ENCODE measurements around the gene P2RY8. TPM values are rescaled to one million over a fixed set of nuclear protein-coding genes. Genes with fewer than 3 reads are reported as not detected.

P2RY8 gene
- total RNA-seq, 2 experiments from 2014 or later, result 82.4 to 109 TPM

GRCh38 chrX:1466971-1467561 lies 69.9 kb downstream of the P2RY8 start:
- Mint-ChIP-seq H3K27ac (peak overlapping the region; percentile 94), H3K4me3 (peak overlapping the region; percentile 75), H3K36me3 (peaks cover 62% of the 10 kb centered on the region), H3K9me3 (ENCODE audit: low read depth) (peaks cover under 1% of the 10 kb centered on the region), H3K27me3 (no peaks in the 10 kb centered on the region), H3K4me1 (peaks cover 93% of the 10 kb centered on the region)
- CTCF ChIA-PET, result no interaction called here
- ATAC-seq (peak; percentile 20), DNase-seq (peak; percentile 79)

- Mint-ChIP-seq H3K27ac (peak overlapping the region; percentile 93), H3K36me3 (peaks cover 56% of the 10 kb centered on the region), H3K9me3 (ENCODE audit: low read depth) (no peaks in the 10 kb centered on the region), H3K4me3 (peak overlapping the region; percentile 75), H3K4me1 (peaks cover 90% of the 10 kb centered on the region), H3K27me3 (no peaks in the 10 kb centered on the region)
- DNase-seq, result peak; percentile 39
- CTCF ChIA-PET, result no interaction called here
- ATAC-seq, result no peak
These were observed 70.7 kb downstream of the P2RY8 start for GRCh38 chrX:1466232-1466661.

- ATAC-seq, result no peak
- H3K9me3 Mint-ChIP-seq (ENCODE audit: low read depth), result no peaks in the 10 kb centered on the region
- H3K27ac Mint-ChIP-seq, result peak overlapping the region; percentile 93
- H3K36me3 Mint-ChIP-seq, result peaks cover 58% of the 10 kb centered on the region
- peak; percentile 41 for DNase-seq
- H3K27me3 Mint-ChIP-seq, result no peaks in the 10 kb centered on the region
- peaks cover 89% of the 10 kb centered on the region for H3K4me1 Mint-ChIP-seq
- CTCF ChIA-PET, result no interaction called here
- peak overlapping the region; percentile 74 for H3K4me3 Mint-ChIP-seq
These were observed 71.4 kb downstream of the P2RY8 start for GRCh38 chrX:1465286-1466231.

GRCh38 chrX:1464971-1465285 lies 72.1 kb downstream of the P2RY8 start:
- Mint-ChIP-seq H3K36me3 (peaks cover 54% of the 10 kb centered on the region), H3K27ac (peak overlapping the region; percentile 93), H3K4me3 (peak overlapping the region; percentile 74), H3K27me3 (no peaks in the 10 kb centered on the region), H3K4me1 (peaks cover 83% of the 10 kb centered on the region), H3K9me3 (ENCODE audit: low read depth) (no peaks in the 10 kb centered on the region)
- CTCF ChIA-PET, result no interaction called here
- DNase-seq, result peak; percentile 56
- ATAC-seq, result no peak

GRCh38 chrX:1464041-1464970 lies 72.7 kb downstream of the P2RY8 start:
- H3K27ac Mint-ChIP-seq, result peak overlapping the region; percentile 93
- CTCF ChIA-PET, result no interaction called here
- peaks cover 77% of the 10 kb centered on the region for H3K4me1 Mint-ChIP-seq
- H3K9me3 Mint-ChIP-seq (ENCODE audit: low read depth), result no peaks in the 10 kb centered on the region
- ATAC-seq (no peak), DNase-seq (peak; percentile 73)
- peaks cover 49% of the 10 kb centered on the region for H3K36me3 Mint-ChIP-seq
- H3K27me3 Mint-ChIP-seq, result no peaks in the 10 kb centered on the region
- H3K4me3 Mint-ChIP-seq, result peak overlapping the region; percentile 74

- peak overlapping the region; percentile 93 for H3K27ac Mint-ChIP-seq
- H3K4me3 Mint-ChIP-seq, result peak overlapping the region; percentile 74
- peaks cover 73% of the 10 kb centered on the region for H3K4me1 Mint-ChIP-seq
- ATAC-seq, result no peak
- CTCF ChIA-PET, result no interaction called here
- no peaks in the 10 kb centered on the region for H3K9me3 Mint-ChIP-seq (ENCODE audit: low read depth)
- peak; percentile 41 for DNase-seq
- H3K36me3 Mint-ChIP-seq, result peaks cover 48% of the 10 kb centered on the region
- H3K27me3 Mint-ChIP-seq, result no peaks in the 10 kb centered on the region
These were observed 73.4 kb downstream of the P2RY8 start for GRCh38 chrX:1463581-1463980.

- peak; percentile 92 for DNase-seq
- CTCF ChIA-PET, result no interaction called here
- Mint-ChIP-seq H3K4me3 (peak overlapping the region; percentile 53), H3K9me3 (ENCODE audit: low read depth) (no peaks in the 10 kb centered on the region), H3K27me3 (no peaks in the 10 kb centered on the region), H3K27ac (peak overlapping the region; percentile 93), H3K36me3 (peaks cover 44% of the 10 kb centered on the region), H3K4me1 (peaks cover 66% of the 10 kb centered on the region)
- ATAC-seq, result peak; percentile 83
These were observed 74.3 kb downstream of the P2RY8 start for GRCh38 chrX:1462596-1463251.

GRCh38 chrX:1462110-1462509 lies 74.9 kb downstream of the P2RY8 start:
- ATAC-seq, result no peak
- H3K27ac Mint-ChIP-seq, result peak overlapping the region; percentile 93
- CTCF ChIA-PET, result no interaction called here
- peaks cover 59% of the 10 kb centered on the region for H3K4me1 Mint-ChIP-seq
- H3K4me3 Mint-ChIP-seq, result peak overlapping the region; percentile 53
- H3K36me3 Mint-ChIP-seq, result peaks cover 40% of the 10 kb centered on the region
- H3K9me3 Mint-ChIP-seq (ENCODE audit: low read depth), result no peaks in the 10 kb centered on the region
- no peak for DNase-seq
- H3K27me3 Mint-ChIP-seq, result no peaks in the 10 kb centered on the region

GRCh38 chrX:1455948-1456280 lies 81.1 kb downstream of the P2RY8 start:
- DNase-seq, result no peak
- peaks cover 25% of the 10 kb centered on the region for H3K4me1 Mint-ChIP-seq
- no peaks in the 10 kb centered on the region for H3K36me3 Mint-ChIP-seq
- ATAC-seq, result no peak
- H3K4me3 Mint-ChIP-seq, result no peak overlapping the region
- peak overlapping the region; percentile 12 for H3K27ac Mint-ChIP-seq
- no peaks in the 10 kb centered on the region for H3K27me3 Mint-ChIP-seq
- H3K9me3 Mint-ChIP-seq (ENCODE audit: low read depth), result no peaks in the 10 kb centered on the region
- CTCF ChIA-PET, result no interaction called here

- peak overlapping the region; percentile 45 for H3K4me3 Mint-ChIP-seq
These were observed 82.8 kb downstream of the P2RY8 start for GRCh38 chrX:1453951-1454785.

GRCh38 chrX:1453395-1453783 lies 83.6 kb downstream of the P2RY8 start:
- Mint-ChIP-seq H3K4me1 (peaks cover 33% of the 10 kb centered on the region), H3K36me3 (peaks cover 18% of the 10 kb centered on the region), H3K9me3 (ENCODE audit: low read depth) (peaks cover 10% of the 10 kb centered on the region), H3K4me3 (peak overlapping the region; percentile 76), H3K27me3 (no peaks in the 10 kb centered on the region), H3K27ac (peak overlapping the region; percentile 93)
- DNase-seq, result no peak
- ATAC-seq, result peak; percentile 62
- CTCF ChIA-PET, result no interaction called here

More at GRCh38 chrX:1453951-1454785, 82.8 kb downstream of the P2RY8 start:
- Mint-ChIP-seq H3K27me3 (no peaks in the 10 kb centered on the region), H3K9me3 (ENCODE audit: low read depth) (peaks cover 3% of the 10 kb centered on the region), H3K27ac (peak overlapping the region; percentile 58), H3K4me1 (peaks cover 28% of the 10 kb centered on the region), H3K36me3 (peaks cover 10% of the 10 kb centered on the region)
- CTCF ChIA-PET, result no interaction called here
- peak; percentile 92 for DNase-seq
- ATAC-seq, result peak; percentile 37
